Uterus (tissue), 4 donors: Measurements from ENCODE around the gene SOX15. TPM values are rescaled to one million over a fixed set of nuclear protein-coding genes. Genes with fewer than 3 reads are reported as not detected.

ENCODE experiments used
- DNase-seq, 2 donors: peaks; one replicate each; pipeline ENCODE4 v3.0.0-alpha.2; 2019 to 2020
- H3K27ac ChIP-seq, 2 donors: fragments of 200-600 bp; sonication (generic); 1 replicate in 1 of 2; 2 replicates in 1 of 2; pipeline ENCODE4 v1.5.1; 2016 to 2018
- H3K27me3 ChIP-seq, 2 donors: fragments of 200-600 bp; sonication (generic); one replicate each; pipeline ENCODE4 v1.5.1; 2018 to 2019; ENCODE audit warnings: control low read depth in 1 of 2
- H3K36me3 ChIP-seq, 2 donors: fragments of 200-600 bp; sonication (generic); one replicate each; pipeline ENCODE4 v1.5.1; 2019; ENCODE audit warnings: control low read depth in 1 of 2
- H3K4me1 ChIP-seq, 2 donors: fragments of 200-600 bp; sonication (generic); one replicate each; pipeline ENCODE4 v1.5.1; 2018 to 2019; ENCODE audit warnings: control low read depth in 1 of 2
- H3K4me3 ChIP-seq, 2 donors: fragments of 200-600 bp; sonication (generic); 1 replicate in 1 of 2; 2 replicates in 1 of 2; pipeline ENCODE4 v1.5.1; 2018 to 2019; ENCODE audit warnings: mild to moderate bottlenecking in 1 of 2
- H3K9me3 ChIP-seq, 2 donors: fragments of 200-600 bp; sonication (generic); one replicate each; pipeline ENCODE4 v1.5.1; 2019; ENCODE audit warnings: control low read depth in 1 of 2
- CTCF ChIP-seq, 4 experiments: fragments of 200-600 bp in 2 of 4; fragments of 450-650 bp in 2 of 4; sonication (generic) in 2 of 4; IDR thresholded peaks; one replicate each; pipeline ENCODE4 v1.5.1; 2016 to 2019; ENCODE audit warnings: antibody characterized with exemption in 4 of 4, mild to moderate bottlenecking in 2 of 4, moderate library complexity in 1 of 4
- POLR2A ChIP-seq, 2 donors: fragments of 450-650 bp; IDR thresholded peaks; one replicate each; pipeline ENCODE4 v1.6.1; 2016; ENCODE audit warnings: antibody characterized with exemption in 2 of 2, mild to moderate bottlenecking in 1 of 2, moderate library complexity in 1 of 2
- intact Hi-C: fragments of 100-400 bp; cut with DNase I; formaldehyde crosslinking; loops from one replicate; pipeline ENCODE4 v1.15.1; 2023; ENCODE audit warnings: low total_unique reads
- total RNA-seq, 4 donors: library from RNA; depleted of rRNA in 3 of 4; stranded (reverse); fragments of >200 nt in 3 of 4; gene quantifications; one replicate each; pipeline versions ENCODE4 v1.1.0 to v1.2.4, GENCODE V29; 2014 to 2023
- donor health status: DM: yes; HTN: yes; CAD: no.

Gene SOX15
- total RNA-seq, 4 donors from 2014 or later: 1.0 to 7.3 (median 1.1) TPM; not detected in 1

GRCh38 chr17:7631398-7632380 lies 41.8 kb upstream of the SOX15 start:
- Histone ChIP-seq H3K27me3 (no peaks in the 10 kb centered on the region), H3K27ac (no peak overlapping the region), H3K36me3 (no peaks in the 10 kb centered on the region), H3K9me3 (no peaks in the 10 kb centered on the region), H3K4me1 (no peaks in the 10 kb centered on the region), H3K4me3 (no peak overlapping the region)
- TF ChIP-seq CTCF (IDR thresholded peaks at IDR 0.05): no peak
- intact Hi-C loops: no loop called here
- no peak for DNase-seq

- no peak within 1 kb of the TSS for H3K4me3 ChIP-seq
- H3K36me3 ChIP-seq: no peaks in the 10 kb centered on the region
- no peak within 1 kb of the TSS for H3K27ac ChIP-seq
- intact Hi-C loops: loop anchor here (5.0 kb wide), 1 partner anchor 57 kb away; the partner anchor contains the start of genes TP53 and WRAP53
- TF ChIP-seq POLR2A (IDR thresholded peaks at IDR 0.05): no peak
- TF ChIP-seq CTCF (IDR thresholded peaks at IDR 0.05): no peak
- H3K27me3 ChIP-seq: no peaks in the 10 kb centered on the region
- H3K9me3 ChIP-seq: no peaks in the 10 kb centered on the region
- H3K4me1 ChIP-seq: no peaks in the 10 kb centered on the region
- no peak for DNase-seq
Observed at GRCh38 chr17:7629939-7630571, 40.2 kb upstream of the SOX15 start, which contains the start of gene SHBG. Gene SHBG (plus strand): TSS chr17:7630135. CDS start chr17:7630173, 38 bp downstream.

- H3K36me3 ChIP-seq: no peaks in the 10 kb centered on the region
- DNase-seq: peak; percentile 96 to 97
- H3K9me3 ChIP-seq: no peaks in the 10 kb centered on the region
- no peaks in the 10 kb centered on the region for H3K27me3 ChIP-seq
- no peaks in the 10 kb centered on the region for H3K4me1 ChIP-seq
- TF ChIP-seq POLR2A (IDR thresholded peaks at IDR 0.05) (peak; percentile 64 to 68), CTCF (IDR thresholded peaks at IDR 0.05) (no peak)
- intact Hi-C loops: loop anchor here (5.0 kb wide), 1 partner anchor 60 kb away; the partner anchor contains the start of genes TP53 and WRAP53
- peak within 1 kb of the TSS; percentile 88 to 90 for H3K27ac ChIP-seq
- H3K4me3 ChIP-seq: peak within 1 kb of the TSS; percentile 61 to 70
Observed at GRCh38 chr17:7627250-7628121, 37.6 kb upstream of the SOX15 start, which contains the start of gene SAT2. Gene SAT2 (minus strand): TSS chr17:7627821. CDS start chr17:7627635, 186 bp downstream.

- intact Hi-C loops: loop anchor here (5.0 kb wide), 1 partner anchor 60 kb away; the partner anchor contains the start of genes TP53 and WRAP53
- no peaks in the 10 kb centered on the region for H3K9me3 ChIP-seq
- H3K27ac ChIP-seq: peak overlapping the region; percentile 88 to 90
- no peak for DNase-seq
- peak overlapping the region; percentile 61 to 70 for H3K4me3 ChIP-seq
- H3K27me3 ChIP-seq: no peaks in the 10 kb centered on the region
- H3K36me3 ChIP-seq: no peaks in the 10 kb centered on the region
- TF ChIP-seq POLR2A (IDR thresholded peaks at IDR 0.05) (no peak), CTCF (IDR thresholded peaks at IDR 0.05) (no peak)
- H3K4me1 ChIP-seq: no peaks in the 10 kb centered on the region
Observed at GRCh38 chr17:7626956-7627249, 37.0 kb upstream of the SOX15 start.
